D721Med (cell line): ENCODE measurements around the gene TRIM31.
"Not testable (repeated sequence)": the region's sequence is repeated elsewhere in the genome, so short reads cannot be mapped to it uniquely, and the experiment has no call there.

Experiments used
- DNase-seq: peaks from one replicate; pipeline ENCODE4 v3.0.0; 2011; ENCODE audit warnings: low spot score; ENCODE audit not compliant: insufficient read length
- FAIRE-seq: peaks from 2 replicates; lab custom pipeline; 2011; peaks lifted over from hg19 to GRCh38; lab: Jason Lieb, UNC
- CTCF ChIP-seq: IDR thresholded peaks from 2 replicates; pipeline ENCODE4 v1.5.1; 2012; ENCODE audit warnings: mild to moderate bottlenecking, control low read depth; ENCODE audit not compliant: insufficient read depth; ENCODE audit errors: missing control alignments

The TRIM31 gene

DNA sequence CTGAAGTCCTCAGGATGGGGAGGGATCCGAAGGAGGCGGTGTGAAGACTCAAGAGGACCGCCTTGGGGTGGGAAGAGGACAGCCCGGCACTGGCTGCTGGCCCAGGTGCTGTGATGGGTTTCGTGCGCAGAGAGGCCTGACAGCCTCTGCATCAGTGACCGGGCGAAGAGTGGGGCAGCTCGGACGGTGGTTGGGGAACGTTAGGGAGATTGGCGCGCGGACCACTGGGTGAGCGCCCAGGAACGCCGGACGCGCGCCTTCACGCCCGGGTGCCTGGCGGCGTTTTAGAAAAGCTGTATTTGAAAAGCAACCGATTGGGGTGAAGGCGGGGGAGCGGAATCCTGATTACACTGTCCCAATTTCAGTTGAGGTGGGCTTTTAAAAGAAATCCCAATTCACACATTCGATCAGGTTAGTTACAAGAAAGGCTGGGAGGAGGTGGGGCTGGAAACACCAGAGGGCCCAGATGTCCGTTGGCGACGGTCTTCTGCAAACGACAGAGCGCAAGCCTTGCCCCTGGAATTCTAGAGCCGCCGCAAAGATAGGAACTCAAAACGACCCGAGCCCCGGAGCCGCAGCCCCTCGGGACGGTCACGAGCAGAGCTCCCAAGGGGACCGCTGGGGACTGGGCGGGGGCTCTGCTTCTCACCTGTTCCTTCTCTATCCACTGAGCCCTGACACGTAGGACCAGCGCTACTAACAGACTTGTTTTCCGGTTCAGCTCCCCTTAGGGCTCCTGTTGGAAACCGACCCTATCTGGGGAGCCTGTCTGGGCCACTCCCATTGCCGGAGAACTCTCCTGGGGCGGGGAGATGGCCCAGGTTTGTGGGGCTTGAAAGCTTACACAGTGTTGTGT lies 14.6 kb upstream of the TRIM31 start:
- DNase-seq (no peak), FAIRE-seq (no peak)
- no peak for TF ChIP-seq CTCF

- no peak for DNase-seq
- TF ChIP-seq CTCF = no peak
- no peak for FAIRE-seq
Measured at GRCh38 chr6:30122515-30122914, 9.6 kb upstream of the TRIM31 start.

DNA sequence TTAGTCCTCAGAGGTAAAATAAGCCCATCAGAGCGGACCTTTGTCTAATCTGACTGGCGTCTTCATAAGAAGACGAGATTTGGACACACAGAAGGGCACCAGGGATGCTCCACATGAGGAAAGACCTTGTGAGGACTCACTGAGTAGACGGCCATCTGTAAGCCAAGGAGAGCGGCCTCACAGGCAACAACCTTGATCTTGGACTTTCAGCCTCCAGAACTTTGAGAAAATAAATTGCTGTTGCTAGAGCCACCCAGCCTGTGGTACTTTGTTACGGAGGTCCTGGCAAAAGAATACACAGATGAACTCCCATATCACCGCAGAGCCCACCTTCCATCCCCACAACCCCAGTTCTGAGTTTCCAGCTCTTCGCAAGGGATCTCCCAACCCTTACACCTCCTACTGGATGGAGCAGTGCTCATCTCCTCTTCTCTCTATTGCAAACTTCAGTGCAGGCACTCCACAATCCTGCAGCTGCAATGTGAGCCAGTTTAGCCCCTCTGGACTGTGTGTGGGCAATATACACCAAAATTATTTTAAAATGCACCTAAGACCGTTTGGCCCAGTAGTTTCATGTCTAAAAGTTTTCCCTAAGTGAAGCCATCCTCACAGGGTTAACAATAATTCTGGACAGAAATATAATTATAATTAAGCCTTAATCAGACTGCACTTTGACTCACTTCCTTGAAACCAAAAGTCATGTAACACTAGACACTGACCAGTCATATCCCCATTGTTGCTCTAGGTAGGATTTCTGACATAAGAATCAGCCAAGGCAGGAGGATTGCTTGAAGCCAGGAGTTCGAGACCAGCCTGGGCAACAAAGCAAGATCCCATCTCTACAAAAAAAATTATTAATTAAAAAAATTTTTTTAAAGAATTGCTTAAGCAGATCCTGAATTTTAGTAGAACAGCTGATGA lies 8.8 kb upstream of the TRIM31 start:
- FAIRE-seq = no peak
- DNase-seq = no peak

GRCh38 chr6:30118691-30119090 lies 5.8 kb upstream of the TRIM31 start:
- not testable (repeated sequence) for DNase-seq, FAIRE-seq

More for the DNA sequence above, 8.8 kb upstream of the TRIM31 start:
- no peak for TF ChIP-seq CTCF

GRCh38 chr6:30116724-30117123 lies 3.8 kb upstream of the TRIM31 start:
- FAIRE-seq (no peak), DNase-seq (no peak)

GRCh38 chr6:30113841-30114240 lies 951 bp upstream of the TRIM31 start:
- no peak for TF ChIP-seq CTCF
- DNase-seq (no peak), FAIRE-seq (no peak)

More at GRCh38 chr6:30116724-30117123, 3.8 kb upstream of the TRIM31 start:
- TF ChIP-seq CTCF = no peak

DNA sequence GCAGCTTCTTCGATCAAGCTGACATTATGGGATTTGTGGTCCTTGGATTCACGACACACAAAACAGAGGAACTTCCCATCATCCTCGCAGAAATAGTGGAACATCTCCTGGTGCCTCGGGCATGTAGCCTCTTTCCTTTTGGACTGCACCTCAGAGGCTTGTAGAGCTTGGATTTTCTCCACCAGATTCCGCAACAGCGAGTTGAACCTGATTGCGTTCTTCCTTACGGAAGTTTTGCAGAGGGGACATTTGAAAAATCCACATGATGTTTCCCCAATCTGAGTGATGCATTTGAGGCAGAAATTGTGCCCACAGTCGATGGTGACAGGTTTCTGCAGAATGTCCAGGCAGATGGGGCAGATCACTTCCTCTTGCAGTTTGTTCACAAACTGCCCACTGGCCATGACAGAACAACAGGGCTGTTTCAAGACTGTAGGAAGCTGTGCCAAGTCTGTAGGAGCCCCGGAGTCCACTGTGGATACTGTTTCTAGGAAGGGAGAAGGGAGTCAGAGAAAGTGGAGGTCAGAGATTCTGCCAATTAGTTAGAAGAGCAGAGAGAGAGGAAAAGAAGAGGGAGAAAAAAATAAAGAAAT lies 392 bp downstream of the TRIM31 start:
- TF ChIP-seq CTCF = no peak
- DNase-seq = no peak
- FAIRE-seq = no peak
